Measurements from ENCODE around the gene HIBADH. TPM values are rescaled to one million over a fixed set of nuclear protein-coding genes. Genes with fewer than 3 reads are reported as not detected.

Gene HIBADH
- total RNA-seq, 1 donor from 2014 or later = 39.0 TPM

DNA sequence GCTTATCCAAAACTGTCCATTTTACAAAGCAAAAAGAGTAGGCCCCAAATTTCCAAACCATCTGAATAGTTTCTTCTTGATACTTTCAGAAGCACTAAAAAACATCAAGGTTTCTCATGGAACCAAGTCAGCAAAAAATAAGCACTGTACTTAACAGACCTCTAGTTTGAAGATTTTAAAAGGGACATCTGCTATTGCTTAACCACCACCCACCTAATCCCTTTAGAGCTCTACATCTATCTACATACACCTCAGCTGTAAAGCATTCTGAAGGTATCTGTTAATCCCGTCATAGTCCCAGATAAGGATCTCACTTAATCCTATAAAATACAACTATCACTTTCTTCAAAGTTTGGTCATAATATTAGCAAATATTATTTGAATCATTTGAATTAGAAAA is 72.3 kb downstream of the HIBADH start:
- no peak for FAIRE-seq
- Histone ChIP-seq H3K27me3 (ENCODE audit: control insufficient read depth, insufficient read depth, low read length) (no peaks in the 10 kb centered on the region), H3K36me3 (ENCODE audit: control insufficient read depth, insufficient read depth, low read length) (no peaks in the 10 kb centered on the region), H3K4me3 (ENCODE audit: low read depth, low read length) (no peak overlapping the region)
- TF ChIP-seq, protein P1, sequence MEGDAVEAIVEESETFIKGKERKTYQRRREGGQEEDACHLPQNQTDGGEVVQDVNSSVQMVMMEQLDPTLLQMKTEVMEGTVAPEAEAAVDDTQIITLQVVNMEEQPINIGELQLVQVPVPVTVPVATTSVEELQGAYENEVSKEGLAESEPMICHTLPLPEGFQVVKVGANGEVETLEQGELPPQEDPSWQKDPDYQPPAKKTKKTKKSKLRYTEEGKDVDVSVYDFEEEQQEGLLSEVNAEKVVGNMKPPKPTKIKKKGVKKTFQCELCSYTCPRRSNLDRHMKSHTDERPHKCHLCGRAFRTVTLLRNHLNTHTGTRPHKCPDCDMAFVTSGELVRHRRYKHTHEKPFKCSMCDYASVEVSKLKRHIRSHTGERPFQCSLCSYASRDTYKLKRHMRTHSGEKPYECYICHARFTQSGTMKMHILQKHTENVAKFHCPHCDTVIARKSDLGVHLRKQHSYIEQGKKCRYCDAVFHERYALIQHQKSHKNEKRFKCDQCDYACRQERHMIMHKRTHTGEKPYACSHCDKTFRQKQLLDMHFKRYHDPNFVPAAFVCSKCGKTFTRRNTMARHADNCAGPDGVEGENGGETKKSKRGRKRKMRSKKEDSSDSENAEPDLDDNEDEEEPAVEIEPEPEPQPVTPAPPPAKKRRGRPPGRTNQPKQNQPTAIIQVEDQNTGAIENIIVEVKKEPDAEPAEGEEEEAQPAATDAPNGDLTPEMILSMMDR (IDR thresholded peaks at IDR 0.05; ENCODE audit: insufficient read depth, low read length, severe bottlenecking) = no peak
- no peak for DNase-seq (ENCODE audit: low read depth)

DNA sequence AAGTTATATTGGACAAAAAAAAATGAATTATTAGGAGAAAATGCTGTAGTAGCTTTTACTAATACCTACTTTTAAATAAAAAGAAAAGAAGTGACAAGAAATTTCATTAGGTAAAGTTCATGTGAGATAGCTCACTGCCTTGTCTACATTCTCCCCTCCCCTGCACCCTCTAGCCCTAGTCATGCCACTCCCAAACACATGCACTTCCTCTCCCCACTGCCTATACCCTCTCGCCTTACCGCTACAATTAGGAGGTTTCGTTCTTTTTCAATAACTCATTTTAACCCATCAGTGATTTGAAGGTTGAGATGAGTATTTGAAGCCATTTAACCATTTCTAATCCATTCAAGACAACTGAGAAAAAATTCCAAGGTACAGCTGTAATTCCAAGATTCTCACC is 75.3 kb downstream of the HIBADH start:
- Histone ChIP-seq H3K27me3 (ENCODE audit: control insufficient read depth, insufficient read depth, low read length) (no peaks in the 10 kb centered on the region), H3K4me3 (ENCODE audit: low read depth, low read length) (no peak overlapping the region), H3K36me3 (ENCODE audit: control insufficient read depth, insufficient read depth, low read length) (no peaks in the 10 kb centered on the region)
- TF ChIP-seq, protein P1 (IDR thresholded peaks at IDR 0.05; ENCODE audit: insufficient read depth, low read length, severe bottlenecking) = no peak
- FAIRE-seq = no peak
- DNase-seq (ENCODE audit: low read depth) = no peak

DNA sequence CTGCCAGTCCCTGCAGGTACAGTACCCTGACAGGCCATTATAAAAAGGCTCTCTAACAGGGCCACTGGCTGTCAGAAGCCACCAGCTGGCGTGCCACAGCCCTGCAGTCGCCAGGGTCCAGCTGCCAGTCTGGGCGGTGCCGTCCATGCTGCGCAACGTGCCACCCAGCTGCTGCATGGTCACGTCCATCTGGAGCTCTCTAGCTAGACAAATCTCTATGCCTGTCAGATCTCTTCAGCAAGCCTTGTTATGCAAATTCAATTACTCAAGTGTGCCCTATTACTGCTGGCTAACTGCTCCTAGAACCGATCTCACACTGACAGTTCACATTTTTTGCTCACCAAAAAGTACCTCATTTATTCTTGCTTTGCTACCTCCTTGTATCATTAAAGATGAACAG is 75.9 kb downstream of the HIBADH start:
- Histone ChIP-seq H3K36me3 (ENCODE audit: control insufficient read depth, insufficient read depth, low read length) (no peaks in the 10 kb centered on the region), H3K27me3 (ENCODE audit: control insufficient read depth, insufficient read depth, low read length) (no peaks in the 10 kb centered on the region), H3K4me3 (ENCODE audit: low read depth, low read length) (no peak overlapping the region)
- no peak for FAIRE-seq
- no peak for DNase-seq (ENCODE audit: low read depth)
- TF ChIP-seq, protein P1 (IDR thresholded peaks at IDR 0.05; ENCODE audit: insufficient read depth, low read length, severe bottlenecking) = no peak

DNA sequence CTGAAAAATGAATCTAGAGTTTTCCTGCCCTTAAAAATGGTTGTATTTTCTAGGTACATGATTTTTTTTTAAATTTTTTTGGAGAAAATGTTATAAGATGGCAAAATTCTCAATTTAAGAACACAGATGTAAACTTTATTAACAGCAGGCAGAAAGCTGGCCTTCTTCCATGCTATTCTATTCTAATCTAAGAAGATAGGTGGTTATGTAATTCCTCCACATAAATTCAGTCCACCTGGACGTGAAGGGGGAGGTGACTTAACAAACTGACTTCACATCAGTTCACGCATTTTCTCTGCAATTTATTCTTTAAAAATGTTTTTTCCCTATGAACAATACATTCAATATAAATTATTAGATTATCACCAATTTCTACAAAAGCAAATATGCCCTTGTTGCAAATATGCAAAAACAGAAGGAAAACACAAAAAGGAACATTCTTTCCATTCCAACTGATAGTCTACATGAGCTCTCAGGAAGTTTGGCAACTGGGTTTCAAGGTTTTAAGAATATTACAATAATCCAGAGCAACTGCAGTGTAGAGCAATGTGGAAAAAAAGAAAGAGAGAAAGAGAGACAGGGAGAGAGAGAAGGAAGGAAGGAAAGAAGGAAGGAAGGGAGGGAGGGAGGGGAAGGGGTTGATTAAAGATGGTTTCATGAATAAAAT is 76.8 kb downstream of the HIBADH start:
- Histone ChIP-seq H3K4me3 (ENCODE audit: low read depth, low read length) (no peak overlapping the region), H3K27me3 (ENCODE audit: control insufficient read depth, insufficient read depth, low read length) (no peaks in the 10 kb centered on the region), H3K36me3 (ENCODE audit: control insufficient read depth, insufficient read depth, low read length) (no peaks in the 10 kb centered on the region)
- FAIRE-seq (no peak), DNase-seq (ENCODE audit: low read depth) (no peak)
- TF ChIP-seq, protein P1 (IDR thresholded peaks at IDR 0.05; ENCODE audit: insufficient read depth, low read length, severe bottlenecking) = no peak

DNA sequence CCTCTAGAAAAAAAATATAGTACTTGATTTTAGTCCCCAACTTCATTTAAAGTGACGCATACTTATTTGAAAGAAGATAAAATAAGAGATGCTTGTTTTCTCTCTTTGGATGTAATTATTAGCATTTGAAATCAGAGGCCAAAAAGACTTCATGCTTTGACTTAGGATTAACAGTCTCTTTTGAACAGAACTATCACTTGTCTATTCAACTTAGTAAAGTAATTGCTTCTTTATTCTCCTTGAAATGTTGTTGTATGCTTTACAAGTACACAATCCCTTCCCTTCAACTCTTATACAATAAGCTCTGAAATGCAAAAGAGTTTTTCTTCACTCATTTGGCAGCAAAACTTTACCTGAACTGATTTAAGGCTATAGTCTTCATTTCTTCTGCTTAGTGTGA is 80.8 kb downstream of the HIBADH start:
- no peaks in the 10 kb centered on the region for H3K27me3 ChIP-seq (ENCODE audit: control insufficient read depth, insufficient read depth, low read length)
- DNase-seq (ENCODE audit: low read depth) (no peak), FAIRE-seq (no peak)
- TF ChIP-seq, protein P1 (IDR thresholded peaks at IDR 0.05; ENCODE audit: insufficient read depth, low read length, severe bottlenecking) = no peak
- no peak overlapping the region for H3K4me3 ChIP-seq (ENCODE audit: low read depth, low read length)
- H3K36me3 ChIP-seq (ENCODE audit: control insufficient read depth, insufficient read depth, low read length) = no peaks in the 10 kb centered on the region

DNA sequence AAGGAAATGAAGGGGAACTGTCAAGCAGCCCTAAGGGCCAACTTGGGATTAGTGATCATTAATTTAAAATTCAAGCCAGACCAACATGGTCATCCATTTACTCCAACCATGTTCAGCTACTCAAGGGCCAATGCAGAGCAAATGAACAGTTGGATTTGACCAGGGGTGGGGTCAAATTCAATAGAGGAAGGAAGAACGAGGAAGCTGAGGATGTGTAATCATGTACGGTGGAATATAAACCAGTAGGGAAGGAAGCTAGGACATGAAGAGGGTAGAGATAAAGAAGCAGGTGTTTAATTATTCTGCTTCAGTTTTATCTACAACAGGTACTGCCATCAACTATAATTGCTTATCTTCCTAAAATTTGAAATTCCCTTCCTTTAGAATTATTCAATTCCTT is 81.6 kb downstream of the HIBADH start:
- no peak for DNase-seq (ENCODE audit: low read depth)
- no peak for FAIRE-seq
- Histone ChIP-seq H3K4me3 (ENCODE audit: low read depth, low read length) (no peak overlapping the region), H3K36me3 (ENCODE audit: control insufficient read depth, insufficient read depth, low read length) (no peaks in the 10 kb centered on the region), H3K27me3 (ENCODE audit: control insufficient read depth, insufficient read depth, low read length) (no peaks in the 10 kb centered on the region)
- TF ChIP-seq, protein P1 (IDR thresholded peaks at IDR 0.05; ENCODE audit: insufficient read depth, low read length, severe bottlenecking) = no peak
